ENCODE measurements around the gene NPY4R2. TPM values are rescaled to one million over a fixed set of nuclear protein-coding genes. Genes with fewer than 3 reads are reported as not detected.
"Not testable (repeated sequence)": the region's sequence is repeated elsewhere in the genome, so short reads cannot be mapped to it uniquely, and the experiment has no call there.

The NPY4R2 gene
- polyA plus RNA-seq = under 1 TPM in 3 of 4 donors, not detected in 1; 0.49 to 0.81 (median 0.54) TPM
- long read RNA-seq, donor 1 = 0 reads
- long read RNA-seq, donor 2 = 0 reads
- long read RNA-seq, donor 3 = 0 reads
- long read RNA-seq, donor 4 = 0 reads
- long read RNA-seq, donor 5 = 0 reads
- long read RNA-seq, donor 6 = 0 reads
- long read RNA-seq, donor 7 = 0 reads
- long read RNA-seq, donor 8 = 0 reads
- long read RNA-seq, donor 9 = 0 reads
- long read RNA-seq, donor 10 = 0 reads

- not testable (repeated sequence) for H3K4me3 ChIP-seq (ENCODE audit: low read depth in 1 of 3, low read length in 3 of 3); H3K36me3 ChIP-seq (ENCODE audit: control insufficient read depth in 3 of 3, insufficient read depth in 2 of 3, low read depth in 1 of 3, low read length in 3 of 3); H3K27ac ChIP-seq (ENCODE audit: low read depth in 1 of 3, low read length in 2 of 3); H3K4me1 ChIP-seq (ENCODE audit: control insufficient read depth in 3 of 3, insufficient read depth in 2 of 3, low read depth in 1 of 3, low read length in 2 of 3); H3K27me3 ChIP-seq (ENCODE audit: control insufficient read depth in 3 of 3, insufficient read depth in 3 of 3, low read length in 3 of 3); DNase-seq; H3K9me3 ChIP-seq (ENCODE audit: control insufficient read depth in 2 of 2, insufficient read depth in 1 of 2, low read depth in 1 of 2, low read length in 1 of 2); FAIRE-seq
- no CpG with 5 or more reads among the region's 35 CpGs for WGBS, 3 donors
These were observed at the start of gene NPY4R2 for GRCh38 chr10:47918475-47918874. Gene NPY4R2, plus strand, starts transcription at chr10:47918662. Its CDS starts 3,326 bp downstream, at chr10:47921988.

- not testable (repeated sequence) for H3K4me3 ChIP-seq (ENCODE audit: low read depth in 1 of 3, low read length in 3 of 3); H3K27ac ChIP-seq (ENCODE audit: low read depth in 1 of 3, low read length in 2 of 3); H3K9me3 ChIP-seq (ENCODE audit: control insufficient read depth in 2 of 2, insufficient read depth in 1 of 2, low read depth in 1 of 2, low read length in 1 of 2); H3K4me1 ChIP-seq (ENCODE audit: control insufficient read depth in 3 of 3, insufficient read depth in 2 of 3, low read depth in 1 of 3, low read length in 2 of 3); H3K36me3 ChIP-seq (ENCODE audit: control insufficient read depth in 3 of 3, insufficient read depth in 2 of 3, low read depth in 1 of 3, low read length in 3 of 3); H3K27me3 ChIP-seq (ENCODE audit: control insufficient read depth in 3 of 3, insufficient read depth in 3 of 3, low read length in 3 of 3); DNase-seq; FAIRE-seq
- no CpG with 5 or more reads among the region's 8 CpGs for WGBS, 3 donors
These were observed 47.6 kb upstream of the NPY4R2 start for GRCh38 chr10:47870887-47871286.

DNA sequence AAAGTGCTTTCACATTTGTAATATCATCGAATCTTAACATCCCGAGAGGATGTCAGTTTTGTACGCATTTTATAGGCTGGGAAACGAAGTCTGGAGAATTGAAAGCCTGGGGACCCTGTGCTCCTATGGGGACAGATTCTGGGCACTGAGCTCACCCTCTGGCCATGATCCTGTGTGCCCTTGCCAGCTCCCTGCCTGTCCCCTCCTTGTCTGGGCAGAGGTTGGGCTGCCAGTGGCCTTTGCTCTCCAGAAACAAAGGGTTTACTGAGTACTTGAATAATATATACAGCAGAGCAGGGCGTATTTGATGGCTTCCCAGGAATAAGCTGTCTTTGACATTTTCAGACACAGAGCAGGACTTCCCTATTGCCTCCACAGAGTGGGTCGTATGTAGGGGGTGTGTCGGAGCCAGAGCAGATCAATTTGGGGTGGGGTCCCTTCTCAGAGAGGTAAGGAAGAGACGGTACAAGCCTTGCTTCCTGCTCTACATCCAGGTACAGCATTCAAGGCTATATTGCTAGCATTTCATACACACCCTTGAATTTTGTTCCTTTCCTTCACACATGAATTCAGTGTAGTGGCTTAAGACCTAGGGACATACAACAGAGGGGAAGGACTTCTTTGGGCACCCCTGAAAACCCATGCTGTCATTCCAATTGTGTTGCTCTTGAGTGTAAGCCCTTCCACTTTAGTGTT is 46.8 kb upstream of the NPY4R2 start:
- not testable (repeated sequence) for FAIRE-seq; H3K27ac ChIP-seq (ENCODE audit: low read depth in 1 of 3, low read length in 2 of 3); H3K4me3 ChIP-seq (ENCODE audit: low read depth in 1 of 3, low read length in 3 of 3); H3K36me3 ChIP-seq (ENCODE audit: control insufficient read depth in 3 of 3, insufficient read depth in 2 of 3, low read depth in 1 of 3, low read length in 3 of 3); H3K27me3 ChIP-seq (ENCODE audit: control insufficient read depth in 3 of 3, insufficient read depth in 3 of 3, low read length in 3 of 3); H3K9me3 ChIP-seq (ENCODE audit: control insufficient read depth in 2 of 2, insufficient read depth in 1 of 2, low read depth in 1 of 2, low read length in 1 of 2); DNase-seq; H3K4me1 ChIP-seq (ENCODE audit: control insufficient read depth in 3 of 3, insufficient read depth in 2 of 3, low read depth in 1 of 3, low read length in 2 of 3)
- 15 to 64% (median 29%) methylated on average over 3 of the region's 8 CpGs for WGBS, 3 donors

- H3K4me1 ChIP-seq (ENCODE audit: control insufficient read depth in 3 of 3, insufficient read depth in 2 of 3, low read depth in 1 of 3, low read length in 2 of 3); H3K4me3 ChIP-seq (ENCODE audit: low read depth in 1 of 3, low read length in 3 of 3); H3K36me3 ChIP-seq (ENCODE audit: control insufficient read depth in 3 of 3, insufficient read depth in 2 of 3, low read depth in 1 of 3, low read length in 3 of 3); H3K27ac ChIP-seq (ENCODE audit: low read depth in 1 of 3, low read length in 2 of 3); FAIRE-seq; H3K9me3 ChIP-seq (ENCODE audit: control insufficient read depth in 2 of 2, insufficient read depth in 1 of 2, low read depth in 1 of 2, low read length in 1 of 2); DNase-seq; H3K27me3 ChIP-seq (ENCODE audit: control insufficient read depth in 3 of 3, insufficient read depth in 3 of 3, low read length in 3 of 3): not testable (repeated sequence)
- no CpG with 5 or more reads among the region's 5 CpGs for WGBS, 3 donors
These were observed 46.2 kb upstream of the NPY4R2 start for GRCh38 chr10:47872236-47872635.

- not testable (repeated sequence) for FAIRE-seq
- WGBS, 3 donors = no CpG with 5 or more reads among the region's 3 CpGs
These were observed 34.2 kb upstream of the NPY4R2 start for GRCh38 chr10:47884239-47884638.

DNA sequence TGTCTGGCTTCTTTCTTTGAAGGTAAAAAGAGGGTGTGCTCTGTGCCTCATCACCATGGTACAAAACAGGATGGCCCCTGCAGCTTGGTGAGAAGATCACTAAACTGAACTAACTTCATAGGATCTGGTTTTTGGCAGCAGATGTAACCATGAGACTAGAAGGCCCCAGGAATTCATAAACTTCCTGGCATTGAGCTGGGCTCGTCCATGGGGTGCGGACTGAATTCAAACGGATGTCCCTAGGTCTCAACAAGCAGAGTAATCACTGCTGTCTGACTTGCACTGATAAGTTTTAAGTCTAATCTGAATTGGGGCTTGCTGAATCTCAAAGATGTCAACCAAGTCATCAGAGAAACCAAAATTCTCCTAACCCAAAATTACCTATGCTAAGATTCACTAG is 33.5 kb upstream of the NPY4R2 start:
- H3K4me1 ChIP-seq (ENCODE audit: control insufficient read depth in 3 of 3, insufficient read depth in 2 of 3, low read depth in 1 of 3, low read length in 2 of 3); H3K4me3 ChIP-seq (ENCODE audit: low read depth in 1 of 3, low read length in 3 of 3); H3K27ac ChIP-seq (ENCODE audit: low read depth in 1 of 3, low read length in 2 of 3); FAIRE-seq; H3K27me3 ChIP-seq (ENCODE audit: control insufficient read depth in 3 of 3, insufficient read depth in 3 of 3, low read length in 3 of 3); H3K9me3 ChIP-seq (ENCODE audit: control insufficient read depth in 2 of 2, insufficient read depth in 1 of 2, low read depth in 1 of 2, low read length in 1 of 2); H3K36me3 ChIP-seq (ENCODE audit: control insufficient read depth in 3 of 3, insufficient read depth in 2 of 3, low read depth in 1 of 3, low read length in 3 of 3); DNase-seq: not testable (repeated sequence)
- WGBS, 3 donors = no CpG with 5 or more reads among the region's 3 CpGs

More at GRCh38 chr10:47884239-47884638, 34.2 kb upstream of the NPY4R2 start:
- H3K4me1 ChIP-seq (ENCODE audit: control insufficient read depth in 3 of 3, insufficient read depth in 2 of 3, low read depth in 1 of 3, low read length in 2 of 3); H3K4me3 ChIP-seq (ENCODE audit: low read depth in 1 of 3, low read length in 3 of 3); H3K36me3 ChIP-seq (ENCODE audit: control insufficient read depth in 3 of 3, insufficient read depth in 2 of 3, low read depth in 1 of 3, low read length in 3 of 3); H3K27me3 ChIP-seq (ENCODE audit: control insufficient read depth in 3 of 3, insufficient read depth in 3 of 3, low read length in 3 of 3); H3K9me3 ChIP-seq (ENCODE audit: control insufficient read depth in 2 of 2, insufficient read depth in 1 of 2, low read depth in 1 of 2, low read length in 1 of 2); H3K27ac ChIP-seq (ENCODE audit: low read depth in 1 of 3, low read length in 2 of 3); DNase-seq: not testable (repeated sequence)

- H3K4me1 ChIP-seq (ENCODE audit: control insufficient read depth in 3 of 3, insufficient read depth in 2 of 3, low read depth in 1 of 3, low read length in 2 of 3); H3K27me3 ChIP-seq (ENCODE audit: control insufficient read depth in 3 of 3, insufficient read depth in 3 of 3, low read length in 3 of 3); H3K36me3 ChIP-seq (ENCODE audit: control insufficient read depth in 3 of 3, insufficient read depth in 2 of 3, low read depth in 1 of 3, low read length in 3 of 3); H3K27ac ChIP-seq (ENCODE audit: low read depth in 1 of 3, low read length in 2 of 3); H3K4me3 ChIP-seq (ENCODE audit: low read depth in 1 of 3, low read length in 3 of 3); H3K9me3 ChIP-seq (ENCODE audit: control insufficient read depth in 2 of 2, insufficient read depth in 1 of 2, low read depth in 1 of 2, low read length in 1 of 2); FAIRE-seq; DNase-seq: not testable (repeated sequence)
- WGBS, 3 donors = no CpG with 5 or more reads among the region's 2 CpGs
These were observed 32.1 kb upstream of the NPY4R2 start for GRCh38 chr10:47886356-47886755.

- H3K9me3 ChIP-seq (ENCODE audit: control insufficient read depth in 2 of 2, insufficient read depth in 1 of 2, low read depth in 1 of 2, low read length in 1 of 2); DNase-seq; H3K36me3 ChIP-seq (ENCODE audit: control insufficient read depth in 3 of 3, insufficient read depth in 2 of 3, low read depth in 1 of 3, low read length in 3 of 3); FAIRE-seq; H3K4me3 ChIP-seq (ENCODE audit: low read depth in 1 of 3, low read length in 3 of 3); H3K27me3 ChIP-seq (ENCODE audit: control insufficient read depth in 3 of 3, insufficient read depth in 3 of 3, low read length in 3 of 3); H3K27ac ChIP-seq (ENCODE audit: low read depth in 1 of 3, low read length in 2 of 3); H3K4me1 ChIP-seq (ENCODE audit: control insufficient read depth in 3 of 3, insufficient read depth in 2 of 3, low read depth in 1 of 3, low read length in 2 of 3): not testable (repeated sequence)
- no CpG with 5 or more reads among the region's 4 CpGs for WGBS, 3 donors
These were observed 31.6 kb upstream of the NPY4R2 start for GRCh38 chr10:47886827-47887226.

GRCh38 chr10:47890737-47891136 is 27.7 kb upstream of the NPY4R2 start:
- H3K27ac ChIP-seq (ENCODE audit: low read depth in 1 of 3, low read length in 2 of 3); FAIRE-seq; H3K4me3 ChIP-seq (ENCODE audit: low read depth in 1 of 3, low read length in 3 of 3); H3K27me3 ChIP-seq (ENCODE audit: control insufficient read depth in 3 of 3, insufficient read depth in 3 of 3, low read length in 3 of 3); H3K9me3 ChIP-seq (ENCODE audit: control insufficient read depth in 2 of 2, insufficient read depth in 1 of 2, low read depth in 1 of 2, low read length in 1 of 2); H3K36me3 ChIP-seq (ENCODE audit: control insufficient read depth in 3 of 3, insufficient read depth in 2 of 3, low read depth in 1 of 3, low read length in 3 of 3); DNase-seq; H3K4me1 ChIP-seq (ENCODE audit: control insufficient read depth in 3 of 3, insufficient read depth in 2 of 3, low read depth in 1 of 3, low read length in 2 of 3): not testable (repeated sequence)
